DMS79 treated with DMSO at 0.1 percent for 48 hours (cell line): Measurements from ENCODE around the gene SLC25A11.

Experiments
- DNase-seq: peaks from one replicate; lab custom pipeline; 2025; lab: John Stamatoyannopoulos, UW

SLC25A11 gene

GRCh38 chr17:4939796-4940554 lies at the start of gene SLC25A11, which contains the start of gene RNF167:
SLC25A11 (minus strand) TSS chr17:4940046; CDS start chr17:4939910, 136 bp downstream.
RNF167 (plus strand) TSS chr17:4940268; CDS start chr17:4940910, 642 bp downstream.
- DNase-seq, result peak; percentile 98

- peak; percentile 44 for DNase-seq
Measured at GRCh38 chr17:4987767-4988567, 48.1 kb upstream of the SLC25A11 start.

- DNase-seq, result peak; percentile 70
Measured at GRCh38 chr17:4986951-4987766, 47.3 kb upstream of the SLC25A11 start, which contains the start of gene CAMTA2. CAMTA2 (minus strand) TSS chr17:4987675; CDS start chr17:4986222, 1,453 bp downstream.

- DNase-seq, result no peak
Measured at GRCh38 chr17:4986403-4986802, 46.6 kb upstream of the SLC25A11 start.

- DNase-seq, result no peak
Measured at GRCh38 chr17:4982305-4982704, 42.5 kb upstream of the SLC25A11 start.

GRCh38 chr17:4980644-4981216 lies 40.9 kb upstream of the SLC25A11 start:
- DNase-seq, result no peak

- DNase-seq, result no peak
Measured at GRCh38 chr17:4978726-4979125, 38.9 kb upstream of the SLC25A11 start.

GRCh38 chr17:4974115-4974670 lies 34.3 kb upstream of the SLC25A11 start:
- no peak for DNase-seq

- no peak for DNase-seq
Measured at GRCh38 chr17:4973256-4974114, 33.6 kb upstream of the SLC25A11 start.

GRCh38 chr17:4972752-4973151 lies 32.9 kb upstream of the SLC25A11 start:
- no peak for DNase-seq

GRCh38 chr17:4972322-4972721 lies 32.5 kb upstream of the SLC25A11 start:
- DNase-seq, result no peak

- no peak for DNase-seq
Measured at GRCh38 chr17:4971826-4972225, 32.0 kb upstream of the SLC25A11 start.

GRCh38 chr17:4970273-4970672 lies 30.4 kb upstream of the SLC25A11 start:
- no peak for DNase-seq

GRCh38 chr17:4969551-4970173 lies 29.8 kb upstream of the SLC25A11 start:
- no peak for DNase-seq

- DNase-seq, result peak; percentile 52
Measured at GRCh38 chr17:4969047-4969550, 29.3 kb upstream of the SLC25A11 start.

GRCh38 chr17:4968486-4969046 lies 28.7 kb upstream of the SLC25A11 start:
- peak; percentile 44 for DNase-seq

GRCh38 chr17:4967539-4968485 lies 28.0 kb upstream of the SLC25A11 start, which contains the start of gene SPAG7:
SPAG7 (minus strand) TSS chr17:4967817; CDS start chr17:4967804, 13 bp downstream.
- DNase-seq, result peak; percentile 96
